Liver (tissue), 9 donors: ENCODE results near the gene KIAA0753. TPM values are rescaled to one million over a fixed set of nuclear protein-coding genes. Genes with fewer than 3 reads are reported as not detected.

Source experiments
- DNase-seq: peaks from one replicate; pipeline ENCODE4 v3.0.0-alpha.2; 2017; ENCODE audit warnings: low spot score
- H3K27ac ChIP-seq, 2 donors: one replicate each; pipeline ENCODE4 v1.7.0; 2013; ENCODE audit warnings: inconsistent platforms in 2 of 2, low read length in 2 of 2, control low read depth in 1 of 2, low read depth in 1 of 2, mild to moderate bottlenecking in 1 of 2
- H3K27me3 ChIP-seq, 4 donors: one replicate each; pipeline versions ENCODE4 v1.6.1 to v1.7.0; 2013; ENCODE audit warnings: low read length in 3 of 4, inconsistent platforms in 1 of 4, mild to moderate bottlenecking in 1 of 4, moderate library complexity in 1 of 4; ENCODE audit not compliant: control insufficient read depth in 4 of 4, insufficient read depth in 4 of 4
- H3K36me3 ChIP-seq, 4 donors: one replicate each; pipeline versions ENCODE4 v1.6.1 to v1.7.0; 2013; ENCODE audit warnings: low read length in 3 of 4, mild to moderate bottlenecking in 3 of 4, low read depth in 1 of 4, moderate library complexity in 1 of 4; ENCODE audit not compliant: control insufficient read depth in 4 of 4, insufficient read depth in 3 of 4
- H3K4me1 ChIP-seq, 4 donors: one replicate each; pipeline versions ENCODE4 v1.6.1 to v1.7.0; 2013; ENCODE audit warnings: low read length in 3 of 4, mild to moderate bottlenecking in 3 of 4, moderate library complexity in 1 of 4; ENCODE audit not compliant: control insufficient read depth in 4 of 4, insufficient read depth in 4 of 4
- H3K4me3 ChIP-seq, 3 donors: one replicate each; pipeline versions ENCODE4 v1.6.1 to v1.7.0; 2013; ENCODE audit warnings: low read length in 3 of 3, control low read depth in 1 of 3, low read depth in 1 of 3, mild to moderate bottlenecking in 1 of 3
- H3K9ac ChIP-seq, 2 donors: one replicate each; pipeline ENCODE4 v1.7.0; 2013; ENCODE audit warnings: low read length in 2 of 2, mild to moderate bottlenecking in 2 of 2, moderate library complexity in 2 of 2, control low read depth in 1 of 2, low read depth in 1 of 2
- H3K9me3 ChIP-seq, 4 donors: one replicate each; pipeline versions ENCODE4 v1.6.1 to v1.7.0; 2013; ENCODE audit warnings: low read length in 3 of 4; ENCODE audit not compliant: control insufficient read depth in 4 of 4
- ATF3 ChIP-seq: IDR thresholded peaks from 2 replicates; pipeline ENCODE4 v1.6.1; 2016; ENCODE audit warnings: antibody characterized with exemption
- CTCF ChIP-seq: fragments of 150-350 bp; IDR thresholded peaks from 2 replicates; pipeline ENCODE4 v1.5.1; 2017; ENCODE audit warnings: improper control_type of control experiment, low read depth, low read length; ENCODE audit not compliant: missing input control
- EGR1 ChIP-seq, 2 donors: IDR thresholded peaks; 2 replicates each; pipeline ENCODE4 v1.6.1; 2016 to 2018; ENCODE audit warnings: antibody characterized with exemption in 2 of 2, low read depth in 2 of 2
- FOXA1 ChIP-seq: IDR thresholded peaks from 2 replicates; pipeline ENCODE4 v1.6.1; 2016; ENCODE audit warnings: antibody characterized with exemption
- FOXA2 ChIP-seq: IDR thresholded peaks from 2 replicates; pipeline ENCODE4 v1.6.1; 2016; ENCODE audit warnings: antibody characterized with exemption
- GABPA ChIP-seq, 2 donors: IDR thresholded peaks in 1 of 2; conservative IDR thresholded peaks in 1 of 2; 2 replicates each; pipeline ENCODE4 v1.6.1; 2016; ENCODE audit warnings: antibody characterized with exemption in 2 of 2, mild to moderate bottlenecking in 1 of 2, moderate library complexity in 1 of 2
- HNF4A ChIP-seq, 2 donors: conservative IDR thresholded peaks; 2 replicates each; pipeline ENCODE4 v1.6.1; 2016; ENCODE audit warnings: antibody characterized with exemption in 2 of 2, mild to moderate bottlenecking in 2 of 2
- HNF4G ChIP-seq: IDR thresholded peaks from 2 replicates; pipeline ENCODE4 v1.6.1; 2016; ENCODE audit warnings: antibody characterized with exemption
- JUND ChIP-seq, 2 donors: IDR thresholded peaks; 2 replicates each; pipeline ENCODE4 v1.6.1; 2016; ENCODE audit warnings: antibody characterized with exemption in 2 of 2
- MAX ChIP-seq: IDR thresholded peaks from 2 replicates; pipeline ENCODE4 v1.6.1; 2016; ENCODE audit warnings: antibody characterized with exemption
- NR2F2 ChIP-seq: IDR thresholded peaks from 2 replicates; pipeline ENCODE4 v1.6.1; 2016; ENCODE audit warnings: antibody characterized with exemption
- RAD21 ChIP-seq, 2 donors: IDR thresholded peaks; 2 replicates each; pipeline ENCODE4 v1.6.1; 2016; ENCODE audit warnings: antibody characterized with exemption in 2 of 2, mild to moderate bottlenecking in 2 of 2
- REST ChIP-seq: IDR thresholded peaks from 2 replicates; pipeline ENCODE4 v1.6.1; 2016; ENCODE audit warnings: antibody characterized with exemption, mild to moderate bottlenecking
- RXRA ChIP-seq, 2 donors: IDR thresholded peaks; 2 replicates each; pipeline ENCODE4 v1.6.1; 2017 to 2018; ENCODE audit warnings: antibody characterized with exemption in 2 of 2, mild to moderate bottlenecking in 1 of 2
- SP1 ChIP-seq: IDR thresholded peaks from 2 replicates; pipeline ENCODE4 v1.6.1; 2018; ENCODE audit warnings: antibody characterized with exemption, mild to moderate bottlenecking
- TAF1 ChIP-seq: conservative IDR thresholded peaks from 2 replicates; pipeline ENCODE4 v1.6.1; 2016; ENCODE audit warnings: antibody characterized with exemption, mild to moderate bottlenecking
- YY1 ChIP-seq: IDR thresholded peaks from 2 replicates; pipeline ENCODE4 v1.6.1; 2016; ENCODE audit warnings: antibody characterized with exemption, mild to moderate bottlenecking
- ZBTB33 ChIP-seq: IDR thresholded peaks from 2 replicates; pipeline ENCODE4 v1.6.1; 2016; ENCODE audit warnings: antibody characterized with exemption
- WGBS: extraction: QIAGEN DNeasy Blood & Tissue Kit; methylation state at CpG from one replicate; pipeline ENCODE4 v1.1.7; 2013; 5-methylcytosine and 5-hydroxymethylcytosine counted together
- polyA plus RNA-seq, 2 donors: library from polyadenylated mRNA; stranded (reverse) in 1 of 2; unstranded in 1 of 2; fragments of 200-250 nt in 1 of 2; fragments of >200 nt in 1 of 2; fragmentation: Nextera tagmentation in 1 of 2; extraction: Ambion mirVana in 1 of 2; gene quantifications; one replicate each; pipeline versions ENCODE4 v1.2.1 to v1.2.3, GENCODE V29; 2013 to 2015
- total RNA-seq, 2 donors: library from RNA; depleted of rRNA; stranded (reverse); fragments of >200 nt; gene quantifications; one replicate each; pipeline ENCODE4 v1.2.3, GENCODE V29; 2014
- donor health status: healthy.
- donor health status: healthy.
- donor health status: healthy.
- donor health status: healthy.
- donor health status: healthy.

The KIAA0753 gene
- total and polyA plus RNA-seq, 4 donors, result 2.0 to 5.9 (median 3.0) TPM

- Histone ChIP-seq H3K27me3 (no peaks in the 10 kb centered on the region), H3K9ac (no peak overlapping the region), H3K36me3 (no peaks in the 10 kb centered on the region), H3K9me3 (no peaks in the 10 kb centered on the region), H3K27ac (no peak overlapping the region), H3K4me1 (no peaks in the 10 kb centered on the region), H3K4me3 (no peak overlapping the region)
- 91% methylated on average over 6 of the region's 6 CpGs for WGBS
- no peak for TF ChIP-seq YY1
- TF ChIP-seq SP1, result no peak
- no peak for TF ChIP-seq MAX
- no peak for DNase-seq
These were observed 93.2 kb downstream of the KIAA0753 start for GRCh38 chr17:6547336-6547735.

GRCh38 chr17:6546069-6546718 lies 94.3 kb downstream of the KIAA0753 start:
- no peaks in the 10 kb centered on the region for H3K27me3 ChIP-seq
- WGBS, result 84% methylated on average over 10 of the region's 10 CpGs
- H3K9ac ChIP-seq, result no peak overlapping the region
- H3K4me1 ChIP-seq, result no peaks in the 10 kb centered on the region
- no peak overlapping the region for H3K4me3 ChIP-seq
- TF ChIP-seq CTCF, result no peak
- TF ChIP-seq EGR1 (IDR thresholded peaks at IDR 0.05; ENCODE audit: low read depth in 2 of 2), result no peak
- TF ChIP-seq MAX, result no peak
- TF ChIP-seq REST, result no peak
- no peak for TF ChIP-seq RAD21 (IDR thresholded peaks at IDR 0.05)
- TF ChIP-seq ATF3, result no peak
- no peak for TF ChIP-seq HNF4G
- TF ChIP-seq HNF4A (conservative IDR thresholded peaks at IDR 0.05), result no peak
- TF ChIP-seq FOXA1, result no peak
- no peak for TF ChIP-seq RXRA (IDR thresholded peaks at IDR 0.05)
- TF ChIP-seq FOXA2, result no peak
- TF ChIP-seq JUND (IDR thresholded peaks at IDR 0.05), result no peak
- TF ChIP-seq SP1, result no peak
- TF ChIP-seq TAF1, result no peak
- no peak for TF ChIP-seq NR2F2
- no peak for TF ChIP-seq ZBTB33
- no peak for TF ChIP-seq YY1
- TF ChIP-seq GABPA (IDR thresholded peaks at IDR 0.05 in 1 of 2, conservative IDR thresholded peaks at IDR 0.05 in 1 of 2), result no peak
- H3K9me3 ChIP-seq, result no peaks in the 10 kb centered on the region
- H3K27ac ChIP-seq, result no peak overlapping the region
- DNase-seq, result no peak
- no peaks in the 10 kb centered on the region for H3K36me3 ChIP-seq
